Motor neuron (in vitro differentiated cells): ENCODE data around the gene TMEM204. TPM values are rescaled to one million over a fixed set of nuclear protein-coding genes. Genes with fewer than 3 reads are reported as not detected.

Experiments
- ATAC-seq, 8 experiments: fragments of 200-7000 bp; cut with Tn5 transposase; replicated peaks in 6 of 8; 2 replicates each; pipeline ENCODE4 v1.8.0; 2021; ENCODE audit warnings: mild to moderate bottlenecking in 8 of 8, moderate library complexity in 8 of 8
- H3K27ac ChIP-seq, 2 donors: fragments of 250-450 bp; sonication (Bioruptor Pico); 2 replicates each; pipeline ENCODE4 v1.9.0; 2021; ENCODE audit warnings: antibody characterized with exemption in 2 of 2, mild to moderate bottlenecking in 2 of 2, moderate library complexity in 1 of 2
- H3K4me1 ChIP-seq, 2 donors: fragments of 250-450 bp; sonication (Bioruptor Pico); replicated peaks in 1 of 2; 2 replicates each; pipeline ENCODE4 v1.6.1; 2021; ENCODE audit warnings: antibody characterized with exemption in 2 of 2, mild to moderate bottlenecking in 2 of 2, moderate library complexity in 1 of 2
- H3K4me3 ChIP-seq, 5 donors: fragments of 250-450 bp; sonication (Bioruptor Pico); 2 replicates each; pipeline ENCODE4 v1.9.0; 2021; ENCODE audit warnings: antibody characterized with exemption in 5 of 5, mild to moderate bottlenecking in 5 of 5, moderate library complexity in 4 of 5
- WGBS, 10 experiments: fragments of 450-650 bp; shearing (Covaris generic); methylation state at CpG; one replicate each; pipeline ENCODE4 v1.0.0; 2022; 5-methylcytosine and 5-hydroxymethylcytosine counted together
- in situ Hi-C, 9 experiments: fragments of 400-800 bp; cut with MboI; loops; one replicate each; pipeline ENCODE4 v1.15.0; 2021; ENCODE audit warnings: low sequenced_read_pairs in 9 of 9, low pct_unique_long_range_greater_than_20kb in 2 of 9; ENCODE audit not compliant: unreplicated experiment in 9 of 9
- total RNA-seq, 8 experiments: library from RNA; unstranded; fragments of 300-600 nt; gene quantifications; 2 replicates each; pipeline versions ENCODE4 v1.2.3 to v1.2.4, GENCODE V29; 2022

Gene TMEM204
- total RNA-seq, 8 experiments from 2014 or later: 0.05 to 3.0 (median 0.71) TPM; not detected in 1

- no peak for ATAC-seq
- 73 to 100% (median 93%) methylated on average over 1 to 15 of the region's 19 CpGs; no CpG with 5 or more reads in 1 of the 10 experiments for WGBS, 10 experiments
- in situ Hi-C loops: no loop called here
- H3K4me1 ChIP-seq: no peaks in the 10 kb centered on the region
- H3K4me3 ChIP-seq: no peak overlapping the region
- H3K27ac ChIP-seq: no peak overlapping the region
Measured at GRCh38 chr16:1553946-1554825, 20.7 kb downstream of the TMEM204 start.

- Histone ChIP-seq H3K4me1 (no peaks in the 10 kb centered on the region), H3K4me3 (no peak overlapping the region), H3K27ac (no peak overlapping the region)
- no peak for ATAC-seq
- in situ Hi-C loops: no loop called here
- WGBS, 10 experiments: 93 to 100% (median 99%) methylated on average over 1 to 10 of the region's 34 CpGs; no CpG with 5 or more reads in 4 of the 10 experiments
Measured at GRCh38 chr16:1554826-1555445, 21.5 kb downstream of the TMEM204 start.

GRCh38 chr16:1556254-1556653 lies 22.8 kb downstream of the TMEM204 start:
- WGBS, 10 experiments: 53 to 96% (median 86%) methylated on average over 2 to 12 of the region's 13 CpGs; no CpG with 5 or more reads in 3 of the 10 experiments
- no peaks in the 10 kb centered on the region for H3K4me1 ChIP-seq
- H3K4me3 ChIP-seq: no peak overlapping the region
- no peak overlapping the region for H3K27ac ChIP-seq
- ATAC-seq: peak in 1 of 8 experiments; percentile 82
- in situ Hi-C loops: no loop called here

- WGBS, 10 experiments: 60 to 100% (median 93%) methylated on average over 1 to 5 of the region's 16 CpGs; no CpG with 5 or more reads in 5 of the 10 experiments
- no peak overlapping the region for H3K4me3 ChIP-seq
- ATAC-seq: no peak
Measured at GRCh38 chr16:1557074-1557473, 23.6 kb downstream of the TMEM204 start.

GRCh38 chr16:1557576-1557975 lies 24.1 kb downstream of the TMEM204 start:
- WGBS, 10 experiments: 50 to 100% (median 81%) methylated on average over 2 to 9 of the region's 11 CpGs; no CpG with 5 or more reads in 2 of the 10 experiments
- no peak for ATAC-seq
- in situ Hi-C loops: no loop called here
- no peak overlapping the region for H3K4me3 ChIP-seq
- H3K4me1 ChIP-seq: no peaks in the 10 kb centered on the region
- no peak overlapping the region for H3K27ac ChIP-seq

More at GRCh38 chr16:1557074-1557473, 23.6 kb downstream of the TMEM204 start:
- in situ Hi-C loops: no loop called here
- no peak overlapping the region for H3K27ac ChIP-seq
- no peaks in the 10 kb centered on the region for H3K4me1 ChIP-seq

GRCh38 chr16:1559446-1559975 lies 26.0 kb downstream of the TMEM204 start:
- no peak for ATAC-seq
- no peaks in the 10 kb centered on the region for H3K4me1 ChIP-seq
- no peak overlapping the region for H3K27ac ChIP-seq
- 80 to 100% (median 92%) methylated on average over 1 to 16 of the region's 18 CpGs for WGBS, 10 experiments
- no peak overlapping the region for H3K4me3 ChIP-seq
- in situ Hi-C loops: no loop called here

- in situ Hi-C loops: no loop called here
- ATAC-seq: no peak
- Histone ChIP-seq H3K4me3 (no peak overlapping the region), H3K27ac (no peak overlapping the region), H3K4me1 (no peaks in the 10 kb centered on the region)
- 81 to 100% (median 97%) methylated on average over 1 to 12 of the region's 15 CpGs for WGBS, 10 experiments
Measured at GRCh38 chr16:1560153-1560552, 26.7 kb downstream of the TMEM204 start.

GRCh38 chr16:1560866-1561265 lies 27.4 kb downstream of the TMEM204 start:
- ATAC-seq: no peak
- H3K4me3 ChIP-seq: no peak overlapping the region
- WGBS, 10 experiments: 70 to 100% (median 84%) methylated on average over 2 to 5 of the region's 12 CpGs; no CpG with 5 or more reads in 3 of the 10 experiments
- in situ Hi-C loops: no loop called here
- no peaks in the 10 kb centered on the region for H3K4me1 ChIP-seq
- H3K27ac ChIP-seq: no peak overlapping the region

- H3K27ac ChIP-seq: no peak overlapping the region
- in situ Hi-C loops: no loop called here
- H3K4me1 ChIP-seq: no peaks in the 10 kb centered on the region
- no peak overlapping the region for H3K4me3 ChIP-seq
- WGBS, 10 experiments: 6 to 100% (median 89%) methylated on average over 1 to 7 of the region's 7 CpGs; no CpG with 5 or more reads in 2 of the 10 experiments
- ATAC-seq: peak in 1 of 8 experiments; percentile 35
Measured at GRCh38 chr16:1561266-1561665, 27.8 kb downstream of the TMEM204 start.

- in situ Hi-C loops: no loop called here
- Histone ChIP-seq H3K4me1 (no peaks in the 10 kb centered on the region), H3K27ac (no peak overlapping the region), H3K4me3 (no peak overlapping the region)
- WGBS, 10 experiments: 84 to 100% (median 91%) methylated on average over 1 to 11 of the region's 14 CpGs; no CpG with 5 or more reads in 2 of the 10 experiments
- no peak for ATAC-seq
Measured at GRCh38 chr16:1561836-1562235, 28.4 kb downstream of the TMEM204 start.

- Histone ChIP-seq H3K4me3 (no peak overlapping the region), H3K27ac (no peak overlapping the region), H3K4me1 (no peaks in the 10 kb centered on the region)
- no peak for ATAC-seq
- 73 to 100% (median 97%) methylated on average over 1 to 10 of the region's 20 CpGs; no CpG with 5 or more reads in 2 of the 10 experiments for WGBS, 10 experiments
- in situ Hi-C loops: no loop called here
Measured at GRCh38 chr16:1563786-1564185, 30.3 kb downstream of the TMEM204 start.

- no peak overlapping the region for H3K27ac ChIP-seq
- WGBS, 10 experiments: 59 to 100% (median 90%) methylated on average over 1 to 4 of the region's 9 CpGs; no CpG with 5 or more reads in 5 of the 10 experiments
- ATAC-seq: no peak
- H3K4me1 ChIP-seq: no peaks in the 10 kb centered on the region
- in situ Hi-C loops: no loop called here
- no peak overlapping the region for H3K4me3 ChIP-seq
Measured at GRCh38 chr16:1564325-1564724, 30.9 kb downstream of the TMEM204 start.
